Measurements from ENCODE around the gene GABRG3. TPM values are rescaled to one million over a fixed set of nuclear protein-coding genes. Genes with fewer than 3 reads are reported as not detected.

GABRG3 gene
- total RNA-seq, 1 experiment from 2014 or later = 0.20 TPM

Small RNA genes within 50 kb of the gene (small RNA-seq; reads per million reads assigned to genes)
- gene RNA5SP391 (0 reads per million in 2 experiments), gene SERPINE4P (0 reads per million in 2 experiments)

Other genes starting within 250 kb of the GABRG3 start
- 0.92 and 1.3 TPM in 2 replicates for gene GABRB3, start 198.1 kb upstream of the GABRG3 start, total RNA-seq (2014; rRNA removed; shearing (Covaris generic))
- gene GABRA5, start 104.1 kb upstream of the GABRG3 start, total RNA-seq (2014; rRNA removed; shearing (Covaris generic)) = not detected in 2 replicates